IPS-18c (cell line): ENCODE measurements around the gene DLG3.
"Not testable (repeated sequence)": the region's sequence is repeated elsewhere in the genome, so short reads cannot be mapped to it uniquely, and the experiment has no call there.

Source experiments
- H3K4me3 ChIP-seq: 2 replicates; pipeline ENCODE4 v1.7.0; 2013; ENCODE audit warnings: low read depth, mild to moderate bottlenecking, low read length, moderate library complexity; ENCODE audit not compliant: insufficient read depth
- H3K9me3 ChIP-seq: one replicate; pipeline ENCODE4 v1.6.1; 2013; ENCODE audit warnings: mild to moderate bottlenecking, low read length, moderate library complexity; ENCODE audit not compliant: control insufficient read depth, insufficient read depth

The DLG3 gene

GRCh38 chrX:70444326-70444945 lies at the start of gene DLG3:
DLG3 (plus strand) TSS chrX:70444835; CDS start chrX:70445202, 367 bp downstream.
- Histone ChIP-seq H3K9me3 (no peaks in the 10 kb centered on the region), H3K4me3 (peak within 1 kb of the TSS; percentile 20; the same call in 1 of the 2 replicates)

DNA sequence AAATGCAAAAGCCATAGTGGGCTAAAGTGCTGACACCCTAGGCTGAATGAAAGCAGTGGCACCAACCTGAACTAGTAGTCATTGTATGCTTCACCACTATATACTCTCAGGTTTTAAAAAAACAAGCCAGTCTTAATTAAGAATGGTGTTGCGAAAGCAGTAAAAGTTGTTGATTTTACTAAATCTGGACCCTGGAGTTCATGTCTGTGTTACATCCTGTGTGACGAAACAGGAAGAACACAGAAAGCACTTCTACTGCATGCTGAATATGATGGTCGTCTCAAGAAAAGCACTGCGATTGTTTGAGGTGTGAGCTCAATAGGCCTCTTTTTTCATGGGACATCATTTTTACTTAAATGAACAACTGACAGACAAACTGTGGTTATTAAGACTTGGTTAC lies 45.7 kb upstream of the DLG3 start:
- Histone ChIP-seq H3K9me3 (peaks cover 3% of the 10 kb centered on the region), H3K4me3 (no peak overlapping the region)

DNA sequence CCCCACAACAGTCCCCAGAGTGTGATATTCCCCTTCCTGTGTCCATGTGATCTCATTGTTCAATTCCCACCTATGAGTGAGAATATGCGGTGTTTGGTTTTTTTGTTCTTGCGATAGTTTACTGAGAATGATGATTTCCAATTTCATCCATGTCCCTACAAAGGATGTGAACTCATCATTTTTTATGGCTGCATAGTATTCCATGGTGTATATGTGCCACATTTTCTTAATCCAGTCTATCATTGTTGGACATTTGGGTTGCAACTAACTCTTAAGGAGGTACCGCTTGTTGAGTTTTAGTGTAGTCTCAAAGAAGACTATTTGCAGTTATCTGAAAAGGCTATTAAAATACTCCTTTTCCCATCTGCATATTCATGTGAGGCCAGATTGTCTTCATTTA lies 44.5 kb upstream of the DLG3 start:
- H3K9me3 ChIP-seq, H3K4me3 ChIP-seq: not testable (repeated sequence)

DNA sequence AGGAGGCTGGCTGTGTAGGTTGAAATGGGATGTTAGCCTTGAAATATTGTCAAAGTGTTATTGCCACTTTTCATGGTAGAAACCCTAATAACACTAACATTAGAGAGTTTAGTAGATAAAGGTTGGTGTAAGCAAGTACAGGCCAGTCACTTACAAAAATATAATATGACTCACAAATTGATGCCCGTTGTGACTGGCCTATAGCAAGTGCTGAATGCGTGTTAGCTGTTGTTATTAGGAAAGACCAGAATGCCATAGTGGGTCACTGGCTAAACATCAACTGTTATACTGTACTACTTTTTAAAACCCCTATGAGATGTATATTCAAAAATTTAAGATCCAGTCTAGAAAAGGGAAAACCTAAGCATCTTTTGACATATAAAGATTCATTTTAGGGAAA lies 41.9 kb upstream of the DLG3 start:
- no peak overlapping the region for H3K4me3 ChIP-seq

DNA sequence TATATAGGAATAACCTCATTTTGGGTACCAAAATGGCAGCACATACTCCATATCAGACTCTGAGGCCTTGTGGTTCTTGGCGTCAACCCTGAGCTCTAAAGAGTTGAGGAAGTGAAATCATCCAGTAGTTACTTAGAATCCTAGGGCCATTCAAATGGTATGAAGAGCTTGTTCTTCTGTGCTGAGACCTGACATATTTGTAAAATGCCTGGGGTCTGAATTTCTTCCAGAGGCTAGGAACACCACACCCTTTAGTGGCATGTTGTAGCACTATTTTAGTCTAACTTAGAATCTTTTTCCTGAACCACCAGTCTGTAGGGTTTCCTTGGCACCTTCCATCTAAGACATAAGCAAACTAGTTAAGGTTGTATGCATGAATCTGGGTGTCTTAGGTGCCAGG lies 39.6 kb upstream of the DLG3 start:
- no peaks in the 10 kb centered on the region for H3K9me3 ChIP-seq
- H3K4me3 ChIP-seq = no peak overlapping the region

More for the DNA sequence above, 41.9 kb upstream of the DLG3 start:
- H3K9me3 ChIP-seq = no peaks in the 10 kb centered on the region

DNA sequence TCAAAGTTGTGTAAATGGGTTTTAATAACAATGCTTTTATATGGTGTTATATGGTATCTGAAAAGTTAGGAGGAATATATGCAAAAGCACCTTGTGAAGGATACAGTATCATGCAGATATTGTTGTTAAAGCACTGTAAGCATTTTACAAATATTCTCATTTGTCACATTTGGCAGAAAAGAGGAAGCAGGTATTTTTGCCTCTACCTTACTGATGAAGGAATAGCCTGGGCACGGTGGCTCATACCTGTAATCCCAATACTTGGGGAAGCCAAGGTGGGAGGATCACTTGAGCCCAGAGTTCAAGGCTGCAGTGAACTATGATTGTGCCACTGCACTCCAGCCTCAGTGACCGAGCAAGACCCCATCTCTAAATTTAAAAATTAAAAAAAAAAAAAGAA lies 33.7 kb upstream of the DLG3 start:
- Histone ChIP-seq H3K4me3 (no peak overlapping the region), H3K9me3 (peaks cover 5% of the 10 kb centered on the region)

- H3K9me3 ChIP-seq = peaks cover 5% of the 10 kb centered on the region
- no peak overlapping the region for H3K4me3 ChIP-seq
Measured at GRCh38 chrX:70411475-70411874, 33.2 kb upstream of the DLG3 start.

- peaks cover 9% of the 10 kb centered on the region for H3K9me3 ChIP-seq
- H3K4me3 ChIP-seq = no peak overlapping the region
Measured at GRCh38 chrX:70421618-70422017, 23.0 kb upstream of the DLG3 start.

- Histone ChIP-seq H3K9me3 (peaks cover 9% of the 10 kb centered on the region), H3K4me3 (peak within 1 kb of the TSS; percentile 57)
Measured at GRCh38 chrX:70422851-70423341, 21.7 kb upstream of the DLG3 start, which contains the start of gene GDPD2. GDPD2 (plus strand) TSS chrX:70423314; CDS start chrX:70424985, 1,671 bp downstream.

DNA sequence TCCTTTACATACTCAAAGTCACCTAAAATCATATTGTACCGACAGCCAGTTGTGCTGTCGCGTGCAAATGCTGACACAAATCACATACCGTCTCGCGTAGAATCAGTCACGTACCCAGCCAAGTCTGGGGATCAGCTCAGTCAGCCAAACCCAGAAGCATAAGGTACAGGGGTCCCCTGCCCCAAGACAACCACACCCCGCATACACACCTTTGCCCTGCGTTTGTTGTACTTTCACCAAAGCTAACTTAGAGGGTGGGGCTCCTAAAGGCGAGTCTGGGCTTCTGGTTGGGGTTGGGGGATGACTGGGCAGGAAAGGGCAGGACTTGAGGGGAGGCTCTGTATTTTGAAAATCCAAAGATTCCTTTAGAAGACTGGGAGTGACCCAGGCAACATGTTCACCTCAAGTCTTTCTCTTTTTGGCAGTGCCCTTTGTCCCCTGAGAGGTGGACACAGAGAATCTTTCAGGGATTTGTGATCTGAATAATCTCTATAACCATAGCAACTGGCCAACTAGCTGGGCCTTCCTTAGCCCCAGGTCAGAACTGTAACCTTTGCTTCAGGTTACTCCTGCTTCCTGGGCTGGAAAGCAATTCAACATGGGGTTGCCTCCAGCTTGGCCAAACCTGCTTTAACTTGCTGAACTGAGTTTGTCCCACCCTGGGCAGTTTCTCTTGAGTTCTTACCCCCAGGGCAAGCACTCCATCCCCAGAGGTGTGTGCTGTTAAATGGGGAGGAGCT lies 20.5 kb upstream of the DLG3 start:
- Histone ChIP-seq H3K9me3 (peaks cover 9% of the 10 kb centered on the region), H3K4me3 (peak overlapping the region; percentile 57)

- H3K4me3 ChIP-seq = peak overlapping the region; percentile 9; the same call in 1 of the 2 replicates
- peaks cover 9% of the 10 kb centered on the region for H3K9me3 ChIP-seq
Measured at GRCh38 chrX:70424801-70425200, 19.8 kb upstream of the DLG3 start.

DNA sequence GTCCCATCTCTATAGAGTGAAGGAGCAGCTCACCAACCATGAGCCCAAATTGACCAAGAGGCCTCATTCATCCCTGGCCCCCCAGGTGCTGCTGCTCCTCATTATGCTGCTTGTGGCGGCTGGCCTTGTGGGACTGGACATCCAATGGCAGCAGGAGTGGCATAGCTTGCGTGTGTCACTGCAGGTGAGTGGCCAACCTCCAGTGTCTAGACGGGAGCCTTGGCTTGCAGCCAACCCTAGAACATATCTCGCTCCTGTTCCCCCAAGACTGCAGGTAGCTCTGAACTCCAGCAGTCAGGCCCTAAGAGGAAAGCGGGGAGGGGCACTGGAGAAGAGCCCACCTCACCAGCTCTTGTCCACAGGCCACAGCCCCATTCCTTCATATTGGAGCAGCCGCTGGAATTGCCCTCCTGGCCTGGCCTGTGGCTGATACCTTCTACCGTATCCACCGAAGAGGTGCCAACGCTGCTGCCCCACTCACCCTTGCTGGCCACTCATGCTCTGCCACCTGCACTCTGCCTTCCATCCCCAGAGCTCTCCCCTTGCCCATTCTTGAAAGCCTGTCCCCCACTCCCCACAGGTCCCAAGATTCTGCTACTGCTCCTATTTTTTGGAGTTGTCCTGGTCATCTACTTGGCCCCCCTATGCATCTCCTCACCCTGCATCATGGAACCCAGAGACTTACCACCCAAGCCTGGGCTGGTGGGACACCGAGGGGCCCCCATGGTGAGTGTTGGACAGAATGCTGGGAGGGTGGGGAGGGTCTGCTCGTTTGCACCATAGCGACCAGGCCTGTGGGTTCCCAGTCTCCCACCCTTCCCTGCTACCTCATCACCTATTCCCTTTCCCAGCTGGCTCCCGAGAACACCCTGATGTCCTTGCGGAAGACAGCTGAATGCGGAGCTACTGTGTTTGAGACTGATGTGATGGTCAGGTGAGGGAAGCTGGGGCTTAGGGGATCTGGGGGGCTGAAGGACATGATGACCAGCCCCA lies 18.1 kb upstream of the DLG3 start:
- peaks cover 14% of the 10 kb centered on the region for H3K9me3 ChIP-seq
- no peak overlapping the region for H3K4me3 ChIP-seq

GRCh38 chrX:70427365-70427764 lies 17.3 kb upstream of the DLG3 start:
- Histone ChIP-seq H3K4me3 (no peak overlapping the region), H3K9me3 (peaks cover 14% of the 10 kb centered on the region)

DNA sequence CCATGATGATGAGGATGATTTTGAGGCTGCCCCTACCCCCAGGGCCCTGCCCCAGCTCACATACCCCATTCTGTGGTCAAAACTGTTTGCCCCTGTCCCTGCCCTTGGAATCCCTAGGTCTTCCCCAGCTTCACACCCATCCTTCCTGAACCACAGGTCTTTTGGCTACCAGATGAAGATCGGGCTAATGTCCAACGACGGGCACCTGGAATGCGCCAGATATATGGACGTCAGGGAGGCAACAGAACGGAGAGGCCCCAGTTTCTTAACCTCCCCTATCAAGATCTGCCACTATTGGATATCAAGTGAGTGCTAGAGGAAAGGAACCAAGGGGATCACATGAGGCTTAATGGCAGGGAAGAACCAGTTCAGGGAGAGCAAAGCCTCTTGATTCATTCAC lies 14.9 kb upstream of the DLG3 start:
- H3K9me3 ChIP-seq = peaks cover 5% of the 10 kb centered on the region
- no peak overlapping the region for H3K4me3 ChIP-seq

DNA sequence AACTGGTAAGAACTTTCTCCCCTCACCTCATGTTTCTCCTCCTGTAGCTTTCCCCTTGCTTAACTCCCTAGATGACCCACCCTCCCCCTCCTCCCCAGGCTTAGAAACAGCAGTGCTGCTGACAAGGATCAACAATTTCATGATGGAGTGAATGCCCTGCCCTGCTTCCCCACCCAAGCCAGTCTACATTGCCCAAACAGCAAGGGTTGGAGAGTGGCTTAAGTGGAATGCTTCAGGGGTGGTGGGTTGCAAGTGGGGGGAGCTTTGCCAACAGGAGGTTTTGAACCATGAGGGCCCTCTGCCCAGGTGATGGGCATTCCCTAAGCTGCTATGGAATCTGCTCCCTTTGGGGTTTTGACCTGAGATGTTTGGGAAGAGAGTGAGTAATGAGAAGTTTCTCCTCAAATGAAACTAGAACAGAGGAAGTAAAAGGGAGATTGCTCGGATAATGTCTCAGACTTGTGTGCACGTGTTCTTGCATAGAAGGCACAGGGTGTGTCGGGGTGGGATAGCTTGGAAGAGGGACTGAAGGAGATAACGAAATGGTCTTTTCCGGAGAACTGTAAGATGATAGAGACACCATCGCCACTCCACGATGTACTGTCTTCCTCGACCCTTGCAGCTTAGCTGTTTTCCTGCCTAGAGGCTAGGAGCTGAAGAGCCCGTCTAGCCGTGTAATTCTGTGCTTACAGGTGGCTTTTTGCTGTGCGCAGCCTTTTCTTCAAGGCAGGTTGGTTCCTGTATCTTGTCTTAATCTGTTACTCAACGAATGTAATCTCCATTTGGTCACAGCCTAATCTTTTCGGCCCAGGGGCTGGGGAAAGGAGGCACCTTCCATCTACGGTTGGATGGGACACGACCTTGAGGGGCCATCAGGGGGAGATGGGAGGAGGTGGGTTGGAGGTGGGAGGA lies 11.4 kb upstream of the DLG3 start:
- Histone ChIP-seq H3K4me3 (peak overlapping the region; percentile 16; the same call in 1 of the 2 replicates), H3K9me3 (peaks cover 8% of the 10 kb centered on the region)

DNA sequence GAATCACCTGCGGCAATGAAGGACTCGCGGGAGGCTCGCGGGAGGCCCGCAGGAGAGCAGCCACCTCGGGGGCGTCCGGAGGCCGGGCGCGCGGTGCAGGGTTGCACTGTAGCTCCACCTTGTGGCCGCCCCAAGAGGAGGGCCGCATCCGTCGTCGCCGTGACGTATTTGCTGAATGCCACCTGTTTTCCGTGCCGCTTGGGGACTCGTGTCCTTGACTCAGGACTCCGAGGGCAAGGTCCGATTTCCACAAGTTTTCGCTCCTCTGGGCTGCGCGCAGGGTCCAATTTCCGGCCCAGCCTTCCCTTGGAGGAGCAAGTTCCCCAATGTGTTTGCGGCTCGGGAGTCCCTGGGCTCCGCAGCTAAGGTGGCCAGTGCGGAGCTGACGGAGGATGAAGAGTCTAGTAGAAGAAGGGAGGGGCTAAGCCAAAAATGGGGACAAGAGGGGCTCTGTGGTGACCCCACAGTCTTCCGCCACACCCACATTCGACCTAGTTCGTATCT lies 10.7 kb upstream of the DLG3 start:
- peaks cover 8% of the 10 kb centered on the region for H3K9me3 ChIP-seq
- peak overlapping the region; percentile 53; the same call in 1 of the 2 replicates for H3K4me3 ChIP-seq
